Naive thymus-derived CD8-positive, alpha-beta T cell (primary cell): ENCODE results near the gene PCNX3. TPM values are rescaled to one million over a fixed set of nuclear protein-coding genes. Genes with fewer than 3 reads are reported as not detected.
"Not testable (repeated sequence)": the region's sequence is repeated elsewhere in the genome, so short reads cannot be mapped to it uniquely, and the experiment has no call there.

ENCODE experiments used
- ATAC-seq, 2 donors: fragments of 150-1000 bp; cut with Tn5 transposase in 1 of 2; sonication (Bioruptor Pico), chemical (Tn5 transposase) in 1 of 2; 1 replicate in 1 of 2; 2 replicates in 1 of 2; pipeline ENCODE4 v1.10.0; 2021; ENCODE audit warnings: mild to moderate bottlenecking in 2 of 2, moderate library complexity in 2 of 2
- POLR2A ChIA-PET: fragments of 350-600 bp; sonication (Branson Sonifier 250); formaldehyde crosslinking; loops from one replicate; lab custom pipeline; 2021; ENCODE audit warnings: antibody characterized with exemption; lab: Charles Lee
- DNase-seq, 10 donors: peaks; one replicate each; pipeline versions ENCODE4 v3.0.0 to v3.0.0-alpha.2; 2020 to 2022
- H3K27ac Mint-ChIP-seq, 10 donors: one replicate each; pipeline ENCODE4 v1.8.0; 2020 to 2022; ENCODE audit warnings: mild to moderate bottlenecking in 10 of 10, mixed read lengths in 10 of 10, moderate library complexity in 4 of 10, inconsistent platforms in 1 of 10
- H3K27me3 Mint-ChIP-seq, 5 donors: one replicate each; pipeline ENCODE4 v1.8.0; 2021 to 2022; ENCODE audit warnings: mixed read lengths in 5 of 5
- H3K36me3 Mint-ChIP-seq, 3 donors: one replicate each; pipeline ENCODE4 v1.8.0; 2020 to 2022; ENCODE audit warnings: mixed read lengths in 3 of 3, mild to moderate bottlenecking in 2 of 3, inconsistent platforms in 1 of 3
- H3K4me1 Mint-ChIP-seq, 4 donors: one replicate each; pipeline ENCODE4 v1.8.0; 2021 to 2022; ENCODE audit warnings: mixed read lengths in 4 of 4
- H3K4me3 Mint-ChIP-seq, 10 donors: one replicate each; pipeline ENCODE4 v1.8.0; 2020 to 2022; ENCODE audit warnings: mild to moderate bottlenecking in 10 of 10, mixed read lengths in 10 of 10, moderate library complexity in 6 of 10, inconsistent platforms in 1 of 10
- H3K9me3 Mint-ChIP-seq, 9 donors: one replicate each; pipeline ENCODE4 v1.8.0; 2020 to 2022; ENCODE audit warnings: mixed read lengths in 9 of 9, mild to moderate bottlenecking in 3 of 9, inconsistent platforms in 1 of 9, moderate library complexity in 1 of 9
- microRNA-seq: library from miRNA; unstranded; fragments of <30 nt; microRNA quantifications from one replicate; pipeline ENCODE4 v1.2.0, GENCODE V29; 2022; ENCODE audit warnings: borderline microRNAs expressed
- polyA plus RNA-seq, 3 donors: library from polyadenylated mRNA; unstranded; fragments of 300-500 nt; fragmentation: Illumina TruSeq; gene quantifications; one replicate each; pipeline ENCODE4 v1.2.3, GENCODE V29; 2021
- total RNA-seq, 8 experiments: library from RNA in 2 of 8; stranded (reverse) in 2 of 8; gene quantifications; one replicate each; pipeline ENCODE4 v1.2.3 and lab custom pipeline; 2021 to 2026

The PCNX3 gene
- total and polyA plus RNA-seq, 5 experiments from 2014 or later = 0.96 to 64.2 (median 6.5) TPM

- ATAC-seq (peak in 1 of 2 donors; percentile 27), DNase-seq (no peak)
- H3K4me3 Mint-ChIP-seq = peak overlapping the region; percentile 72 to 92 (median 84)
- peaks cover 0 to 36% (median 13%) of the 10 kb centered on the region in 3 donors for H3K36me3 Mint-ChIP-seq
- no peaks in the 10 kb centered on the region for H3K27me3 Mint-ChIP-seq
- POLR2A ChIA-PET = interaction anchor here (0.6 to 34.7 kb wide), 19 partner anchors 11 to 1422 kb away, joined by 3 to 1068 read pairs (median 6); partner anchors contain the start of genes AP5B1, C11orf68, CCDC85B and EHBP1L1
- no peaks in the 10 kb centered on the region for H3K9me3 Mint-ChIP-seq
- H3K27ac Mint-ChIP-seq = peak overlapping the region; percentile 61 to 95 (median 88)
- H3K4me1 Mint-ChIP-seq = peaks cover 18 to 53% (median 37%) of the 10 kb centered on the region in 4 donors
Measured at GRCh38 chr11:65662247-65662798, 46.7 kb downstream of the PCNX3 start.

GRCh38 chr11:65662799-65663638, 47.4 kb downstream of the PCNX3 start, which contains the start of gene RELA:
Gene RELA (minus strand): TSS chr11:65662916. CDS start chr11:65662832, 84 bp downstream.
- ATAC-seq (peak; percentile 80 to 84), DNase-seq (peak; percentile 85 to 95 (median 88))
- POLR2A ChIA-PET = interaction anchor here (0.6 to 34.7 kb wide), 25 partner anchors 9 to 1405 kb away, joined by 3 to 1068 read pairs (median 5); partner anchors contain the start of genes AP5B1, C11orf68, CCDC85B and EHBP1L1
- Mint-ChIP-seq H3K27ac (peak within 1 kb of the TSS; percentile 91 to 98 (median 95)), H3K4me3 (peak within 1 kb of the TSS; percentile 86 to 93 (median 88)), H3K4me1 (peaks cover 16 to 47% (median 36%) of the 10 kb centered on the region in 4 donors), H3K36me3 (peaks cover 0 to 30% (median 13%) of the 10 kb centered on the region in 3 donors), H3K9me3 (no peaks in the 10 kb centered on the region), H3K27me3 (no peaks in the 10 kb centered on the region)

- H3K4me3 Mint-ChIP-seq = peak overlapping the region; percentile 80 to 93 (median 88)
- peaks cover 0 to 23% (median 13%) of the 10 kb centered on the region in 3 donors for H3K36me3 Mint-ChIP-seq
- ATAC-seq (peak; percentile 13 to 19), DNase-seq (peak in 2 of 10 donors; percentile 36 to 46)
- POLR2A ChIA-PET = interaction anchor here (0.6 to 34.7 kb wide), 19 partner anchors 8 to 1406 kb away, joined by 3 to 1068 read pairs (median 6); partner anchors contain the start of genes AP5B1, C11orf68, CCDC85B and EHBP1L1
- peak overlapping the region; percentile 91 to 98 (median 94) for H3K27ac Mint-ChIP-seq
- peaks cover 14 to 41% (median 33%) of the 10 kb centered on the region in 4 donors for H3K4me1 Mint-ChIP-seq
- H3K27me3 Mint-ChIP-seq = no peaks in the 10 kb centered on the region
- H3K9me3 Mint-ChIP-seq = no peaks in the 10 kb centered on the region
Measured at GRCh38 chr11:65663639-65664200, 48.1 kb downstream of the PCNX3 start.

- no peaks in the 10 kb centered on the region for H3K36me3 Mint-ChIP-seq
- POLR2A ChIA-PET = interaction anchor here (1.3 kb wide), 1 partner anchor 9 kb away, joined by 5 read pairs; no protein-coding TSS in a partner anchor
Measured at GRCh38 chr11:65672180-65672860, 56.7 kb downstream of the PCNX3 start.

GRCh38 chr11:65672982-65673381, 57.4 kb downstream of the PCNX3 start:
- Mint-ChIP-seq H3K9me3 (no peaks in the 10 kb centered on the region), H3K27me3 (no peaks in the 10 kb centered on the region), H3K36me3 (no peaks in the 10 kb centered on the region), H3K4me3 (no peak overlapping the region), H3K27ac (no peak overlapping the region), H3K4me1 (no peaks in the 10 kb centered on the region)
- ATAC-seq (no peak), DNase-seq (no peak)
- POLR2A ChIA-PET = no interaction called here

More at GRCh38 chr11:65672180-65672860, 56.7 kb downstream of the PCNX3 start:
- Mint-ChIP-seq H3K4me3 (no peak overlapping the region), H3K9me3 (no peaks in the 10 kb centered on the region), H3K27ac (peak overlapping the region in 2 of 10 donors; percentile 2 to 15), H3K27me3 (no peaks in the 10 kb centered on the region), H3K4me1 (no peaks in the 10 kb centered on the region)
- DNase-seq (no peak), ATAC-seq (no peak)

- Mint-ChIP-seq H3K9me3 (no peaks in the 10 kb centered on the region), H3K27ac (no peak overlapping the region)
- POLR2A ChIA-PET = interaction anchor here (0.7 kb wide), 1 partner anchor 88 kb away, joined by 3 read pairs; no protein-coding TSS in a partner anchor
Measured at GRCh38 chr11:65680192-65680743, 64.7 kb downstream of the PCNX3 start.

GRCh38 chr11:65683480-65683879, 67.9 kb downstream of the PCNX3 start:
- not testable (repeated sequence) for H3K9me3 Mint-ChIP-seq, H3K27ac Mint-ChIP-seq, H3K27me3 Mint-ChIP-seq, H3K4me3 Mint-ChIP-seq, H3K36me3 Mint-ChIP-seq, H3K4me1 Mint-ChIP-seq, DNase-seq, ATAC-seq
- POLR2A ChIA-PET = interaction anchor here (1.0 kb wide), 1 partner anchor 56 kb away, joined by 3 read pairs; no protein-coding TSS in a partner anchor

More at GRCh38 chr11:65680192-65680743, 64.7 kb downstream of the PCNX3 start:
- Mint-ChIP-seq H3K27me3 (peaks cover 0 to 1% (median 0%) of the 10 kb centered on the region in 5 donors), H3K36me3 (no peaks in the 10 kb centered on the region), H3K4me1 (no peaks in the 10 kb centered on the region), H3K4me3 (no peak overlapping the region)
- DNase-seq (no peak), ATAC-seq (no peak)

- Mint-ChIP-seq H3K4me1 (no peaks in the 10 kb centered on the region), H3K27ac (no peak overlapping the region), H3K27me3 (peaks cover 0 to 4% (median 0%) of the 10 kb centered on the region in 5 donors), H3K36me3 (peaks cover 0 to 1% (median 0%) of the 10 kb centered on the region in 3 donors), H3K4me3 (no peak overlapping the region), H3K9me3 (no peaks in the 10 kb centered on the region)
- no peak for DNase-seq
- POLR2A ChIA-PET = no interaction called here
- ATAC-seq = no peak
Measured at GRCh38 chr11:65685981-65686380, 70.4 kb downstream of the PCNX3 start.

Small RNAs within 50 kb of the gene (microRNA-seq; reads per million reads assigned to microRNA genes)
- gene MIR4489 (not detected), gene MIR4690 (not detected)

Other genes starting within 250 kb of the PCNX3 start
- 10 to 100 TPM; 22.2 to 23.4 TPM for gene SLC25A45, start 233.1 kb upstream of the PCNX3 start, total RNA-seq
- gene SLC25A45, start 233.1 kb upstream of the PCNX3 start, polyA plus RNA-seq = 10 to 100 TPM; 10.8 to 19.2 (median 11.0) TPM
- gene FRMD8, start 229.1 kb upstream of the PCNX3 start, total RNA-seq = 10 to 100 TPM; 48.6 to 55.0 TPM
- gene FRMD8, start 229.1 kb upstream of the PCNX3 start, polyA plus RNA-seq = 10 to 100 TPM; 34.5 to 42.6 (median 35.4) TPM
- 100 to 1,000 TPM; 375 to 414 TPM for gene NEAT1, start 193.0 kb upstream of the PCNX3 start, total RNA-seq
- gene NEAT1, start 193.0 kb upstream of the PCNX3 start, polyA plus RNA-seq = 1 to 10 TPM; 1.3 to 2.9 (median 1.9) TPM
- over 10,000 TPM; 29,995 to 30,085 TPM for gene MALAT1, start 116.7 kb upstream of the PCNX3 start, total RNA-seq
- 1,000 to 10,000 TPM; 1,355 to 3,419 (median 2,188) TPM for gene MALAT1, start 116.7 kb upstream of the PCNX3 start, polyA plus RNA-seq
- gene SCYL1, start 90.7 kb upstream of the PCNX3 start, total RNA-seq = 10 to 100 TPM; 69.0 to 70.6 TPM
- 10 to 100 TPM; 23.2 to 41.5 (median 33.5) TPM for gene SCYL1, start 90.7 kb upstream of the PCNX3 start, polyA plus RNA-seq
- 100 to 1,000 TPM; 258 to 261 TPM for gene LTBP3, start 57.4 kb upstream of the PCNX3 start, total RNA-seq
- 10 to 100 TPM in 2 of 3 donors, 1 to 10 TPM in 1; 7.3 to 35.0 (median 18.9) TPM for gene LTBP3, start 57.4 kb upstream of the PCNX3 start, polyA plus RNA-seq
- 10 to 100 TPM; 31.5 to 32.7 TPM for gene ZNRD2, start 45.3 kb upstream of the PCNX3 start, total RNA-seq
- gene ZNRD2, start 45.3 kb upstream of the PCNX3 start, polyA plus RNA-seq = 10 to 100 TPM; 62.9 to 86.3 (median 80.1) TPM
- gene FAM89B, start 43.2 kb upstream of the PCNX3 start, total RNA-seq = 10 to 100 TPM; 39.3 to 42.1 TPM
- gene FAM89B, start 43.2 kb upstream of the PCNX3 start, polyA plus RNA-seq = 100 to 1,000 TPM in 2 of 3 donors, 10 to 100 TPM in 1; 70.9 to 122 (median 101) TPM
- 100 to 1,000 TPM; 101 to 108 TPM for gene EHBP1L1, start 39.7 kb upstream of the PCNX3 start, total RNA-seq
- gene EHBP1L1, start 39.7 kb upstream of the PCNX3 start, polyA plus RNA-seq = 10 to 100 TPM; 10.8 to 19.8 (median 11.5) TPM
- 1 to 10 TPM; 2.4 to 5.0 TPM for gene KCNK7, start 20.0 kb upstream of the PCNX3 start, total RNA-seq
- under 1 TPM in 1 of 3 donors, not detected in 2; 0.34 TPM for gene KCNK7, start 20.0 kb upstream of the PCNX3 start, polyA plus RNA-seq
- 10 to 100 TPM; 61.6 to 66.3 TPM for gene MAP3K11, start 1.6 kb upstream of the PCNX3 start, total RNA-seq
- gene MAP3K11, start 1.6 kb upstream of the PCNX3 start, polyA plus RNA-seq = 10 to 100 TPM in 2 of 3 donors, 1 to 10 TPM in 1; 8.7 to 20.5 (median 12.7) TPM
- gene SIPA1, start 22.3 kb downstream of the PCNX3 start, total RNA-seq = 100 to 1,000 TPM; 155 to 157 TPM
- gene SIPA1, start 22.3 kb downstream of the PCNX3 start, polyA plus RNA-seq = 100 to 1,000 TPM; 118 to 238 (median 140) TPM
- 100 to 1,000 TPM; 175 to 184 TPM for gene RELA, start 47.1 kb downstream of the PCNX3 start, total RNA-seq
- gene RELA, start 47.1 kb downstream of the PCNX3 start, polyA plus RNA-seq = 10 to 100 TPM; 38.4 to 69.8 (median 56.6) TPM
- gene KAT5, start 96.5 kb downstream of the PCNX3 start, total RNA-seq = 100 to 1,000 TPM; 105 to 125 TPM
- gene KAT5, start 96.5 kb downstream of the PCNX3 start, polyA plus RNA-seq = 10 to 100 TPM; 38.0 to 57.3 (median 54.0) TPM
- 10 to 100 TPM; 62.0 to 69.9 TPM for gene RNASEH2C, start 105.0 kb downstream of the PCNX3 start, total RNA-seq
- 10 to 100 TPM; 73.4 to 99.0 (median 98.2) TPM for gene RNASEH2C, start 105.0 kb downstream of the PCNX3 start, polyA plus RNA-seq
- 10 to 100 TPM; 25.5 to 25.8 TPM for gene AP5B1, start 165.2 kb downstream of the PCNX3 start, total RNA-seq
- gene AP5B1, start 165.2 kb downstream of the PCNX3 start, polyA plus RNA-seq = 10 to 100 TPM in 2 of 3 donors, 1 to 10 TPM in 1; 8.6 to 15.2 (median 10.2) TPM
- not detected for gene OVOL1, start 171.3 kb downstream of the PCNX3 start, total RNA-seq
- gene OVOL1, start 171.3 kb downstream of the PCNX3 start, polyA plus RNA-seq = not detected
- 1 to 10 TPM; 2.1 to 2.2 TPM for gene SNX32, start 218.2 kb downstream of the PCNX3 start, total RNA-seq
- gene SNX32, start 218.2 kb downstream of the PCNX3 start, polyA plus RNA-seq = 1 to 10 TPM in 1 of 3 donors, under 1 TPM in 2; 0.39 to 1.5 (median 0.40) TPM
- 100 to 1,000 TPM; 486 to 532 TPM for gene CFL1, start 242.4 kb downstream of the PCNX3 start, total RNA-seq
- gene CFL1, start 242.4 kb downstream of the PCNX3 start, polyA plus RNA-seq = 1,000 to 10,000 TPM; 2,347 to 2,575 (median 2,358) TPM
- 10 to 100 TPM; 91.9 to 97.8 TPM for gene MUS81, start 244.7 kb downstream of the PCNX3 start, total RNA-seq
- 10 to 100 TPM; 21.7 to 26.5 (median 24.5) TPM for gene MUS81, start 244.7 kb downstream of the PCNX3 start, polyA plus RNA-seq